NK-92 treated with Interleukin-12 subunit alpha and Interleukin-12 subunit beta, amount 100 ng/mL, for 24 hours (cell line): ENCODE results near the gene NIPAL4.
"Not testable (repeated sequence)": the region's sequence is repeated elsewhere in the genome, so short reads cannot be mapped to it uniquely, and the experiment has no call there.

Experiments used
- DNase-seq: peaks from one replicate; lab custom pipeline; 2025; lab: John Stamatoyannopoulos, UW

Gene NIPAL4

DNA sequence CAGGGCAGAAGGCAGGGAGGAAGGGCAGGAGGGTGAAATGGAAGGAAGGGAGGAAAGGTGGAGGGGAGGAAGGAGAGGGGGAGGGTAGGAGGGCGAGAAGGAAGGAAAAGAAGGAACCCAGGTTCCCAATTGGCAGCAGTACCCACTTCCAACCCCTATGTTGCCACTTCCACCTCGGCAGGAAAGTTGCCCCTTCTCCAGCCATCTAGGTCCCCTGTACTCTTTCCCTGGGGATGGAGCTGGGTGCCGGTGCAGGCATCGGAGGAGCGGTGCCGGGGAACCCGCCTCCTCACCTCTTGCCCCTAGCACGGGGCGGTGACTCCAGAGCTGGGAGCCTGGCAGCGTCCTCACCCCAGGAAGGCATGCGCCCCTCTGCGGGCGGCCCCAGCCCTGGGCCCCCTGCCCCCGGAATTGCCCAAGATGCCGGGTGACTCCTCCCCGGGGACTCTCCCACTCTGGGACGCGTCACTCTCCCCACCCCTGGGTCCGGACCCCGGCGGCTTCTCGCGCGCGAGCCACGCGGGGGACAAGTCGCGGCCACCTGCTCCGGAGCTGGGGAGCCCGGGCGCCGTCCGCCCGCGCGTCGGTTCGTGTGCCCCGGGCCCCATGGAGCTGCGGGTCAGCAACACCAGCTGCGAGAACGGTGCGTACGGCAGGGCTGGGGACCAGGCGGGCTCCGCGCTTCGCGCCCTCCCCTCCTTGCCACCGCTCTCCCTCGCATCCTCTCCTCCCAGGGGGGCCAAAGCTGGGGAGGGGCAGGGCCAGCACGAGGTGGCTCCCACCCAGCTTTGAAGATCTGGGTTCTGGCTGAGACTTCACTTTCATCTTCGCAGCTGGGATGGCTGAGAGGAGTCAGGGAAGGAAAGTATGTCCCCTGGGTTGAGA, at the start of gene NIPAL4:
NIPAL4 (plus strand) TSS at position 499 of the 885 bp plus-strand sequence; CDS start at position 607, 108 bp downstream.
- no peak for DNase-seq

- DNase-seq, result no peak
Observed at GRCh38 chr5:157415838-157416237, 44.2 kb upstream of the NIPAL4 start.

GRCh38 chr5:157419521-157419920, 40.5 kb upstream of the NIPAL4 start:
- DNase-seq, result not testable (repeated sequence)

GRCh38 chr5:157429920-157430319, 30.1 kb upstream of the NIPAL4 start:
- not testable (repeated sequence) for DNase-seq

DNA sequence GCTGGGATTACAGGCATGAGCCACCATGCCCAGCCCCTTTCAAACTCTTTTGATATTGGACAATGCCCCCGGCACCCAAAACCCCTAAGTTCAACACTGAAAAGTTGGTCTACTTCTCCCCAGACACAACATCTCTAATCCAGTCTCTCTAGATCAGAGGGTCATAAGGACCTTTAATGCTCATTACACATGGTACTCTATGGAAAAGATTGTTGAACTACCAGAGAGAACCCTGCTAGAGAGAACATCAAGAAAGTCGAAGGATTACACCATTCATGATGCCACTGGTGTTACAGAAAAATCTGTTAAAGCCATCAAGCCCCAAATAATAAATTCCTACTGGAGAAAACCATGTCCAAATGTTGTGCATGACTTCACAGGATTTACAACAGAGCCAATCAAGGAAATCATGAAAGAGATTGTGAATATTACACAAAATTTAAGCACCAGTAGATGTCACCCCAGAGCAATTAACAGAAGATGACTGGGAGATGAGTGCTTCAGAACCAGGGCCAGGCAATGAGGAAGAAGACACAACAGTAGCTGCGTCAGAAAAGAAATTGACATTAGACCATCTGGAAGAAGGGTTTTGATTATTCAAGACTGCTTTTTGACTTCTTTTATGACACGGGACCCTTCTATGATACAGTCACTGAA, 28.3 kb upstream of the NIPAL4 start:
- DNase-seq, result peak; percentile 7

DNA sequence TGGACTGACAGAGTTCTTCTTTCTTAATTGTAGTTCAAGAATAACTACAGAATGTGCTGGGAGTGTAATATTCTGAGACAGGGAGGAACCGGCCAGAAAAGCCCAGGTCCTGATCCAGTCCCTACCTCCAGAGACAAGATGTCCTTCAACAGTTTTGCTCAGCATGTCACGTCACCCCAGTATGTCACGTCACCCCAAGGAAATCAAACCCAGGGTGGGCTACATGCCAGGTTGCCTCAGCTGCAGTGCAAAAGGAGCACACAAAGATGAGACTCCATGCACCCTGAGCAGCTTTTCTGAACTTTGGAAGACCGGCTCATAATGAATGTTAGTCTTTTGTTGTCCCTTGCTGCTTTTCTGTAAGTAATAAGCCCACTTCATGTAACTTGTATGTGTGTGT, 25.9 kb upstream of the NIPAL4 start:
- no peak for DNase-seq

DNA sequence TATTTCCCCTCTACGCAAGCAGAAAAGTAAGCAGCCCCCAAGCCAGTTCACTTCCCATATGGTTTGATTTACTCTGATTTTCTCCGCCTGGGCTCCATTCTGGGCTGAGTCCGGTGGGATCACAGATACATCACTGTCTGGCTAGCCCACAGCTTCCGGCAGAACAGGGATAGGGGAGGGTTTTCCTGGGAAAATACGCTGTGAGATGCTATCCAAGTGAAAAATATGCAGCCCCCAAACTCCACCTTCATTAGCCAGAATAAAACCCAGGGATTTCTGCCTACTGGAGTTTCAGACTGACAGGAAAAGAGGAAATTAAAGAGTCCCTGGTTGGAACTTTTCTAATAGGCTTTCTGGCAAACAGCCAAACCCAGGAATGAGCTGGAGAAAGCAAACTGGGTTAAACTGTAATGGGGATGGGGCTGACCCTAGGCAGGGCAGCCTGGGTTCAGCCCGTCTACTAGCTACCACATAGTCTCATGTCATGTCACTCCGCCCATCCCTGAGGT, 16.9 kb upstream of the NIPAL4 start:
- no peak for DNase-seq

GRCh38 chr5:157444224-157444623, 15.8 kb upstream of the NIPAL4 start:
- DNase-seq, result no peak

DNA sequence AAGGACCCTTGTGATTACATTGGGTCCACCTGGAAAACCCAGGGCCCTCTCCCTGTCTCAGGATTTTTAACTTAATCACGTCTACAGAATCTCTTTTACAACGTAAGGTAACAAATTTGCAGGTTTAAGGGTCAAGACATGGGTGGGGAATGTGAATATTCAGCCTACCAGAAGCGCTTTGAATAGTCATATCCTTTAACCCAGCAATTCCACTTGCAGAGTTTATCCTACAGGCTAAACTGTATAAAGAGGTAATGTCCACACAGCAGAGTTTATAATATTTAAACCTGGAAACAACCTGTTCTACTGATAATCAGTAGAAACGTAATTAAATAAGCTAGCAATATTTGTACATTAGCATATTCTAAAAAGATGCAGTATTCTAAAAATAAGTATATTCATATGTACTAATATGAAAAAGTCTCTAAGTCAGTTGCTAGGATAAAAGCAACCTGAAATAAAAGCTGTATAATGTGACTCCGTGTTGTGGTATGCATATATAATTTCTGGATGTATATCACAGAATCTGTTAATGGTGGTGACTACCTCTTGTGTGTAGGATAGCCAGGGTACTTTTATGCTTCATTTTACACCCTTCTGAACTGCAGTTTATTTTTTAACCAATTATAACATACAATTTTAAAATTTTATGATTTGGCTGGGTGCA, 14.1 kb upstream of the NIPAL4 start:
- no peak for DNase-seq

DNA sequence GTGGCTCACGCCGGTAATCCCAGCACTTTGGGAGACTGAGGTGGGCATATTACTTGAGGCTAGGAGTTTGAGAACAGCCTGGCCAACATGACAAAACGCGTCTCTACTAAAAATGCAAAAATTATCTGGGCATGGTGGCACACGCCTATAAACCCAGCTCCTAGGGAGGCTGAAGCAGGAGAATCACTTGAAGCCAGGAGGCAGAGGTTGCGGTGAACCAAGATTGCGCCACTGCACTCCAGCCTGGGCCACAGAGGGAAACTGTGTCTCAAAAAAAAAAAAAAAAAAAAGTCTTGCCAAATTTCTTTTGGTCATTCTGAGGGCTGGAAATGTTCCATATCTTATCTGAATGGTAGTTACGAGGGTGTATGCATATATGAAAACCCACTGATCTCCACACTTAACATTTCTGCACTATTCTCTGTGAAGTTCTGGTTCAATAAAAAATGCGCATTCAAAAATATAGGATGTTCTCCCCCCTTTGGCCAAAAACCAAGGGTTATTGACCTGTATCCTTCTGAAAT, 13.5 kb upstream of the NIPAL4 start:
- DNase-seq, result no peak

DNA sequence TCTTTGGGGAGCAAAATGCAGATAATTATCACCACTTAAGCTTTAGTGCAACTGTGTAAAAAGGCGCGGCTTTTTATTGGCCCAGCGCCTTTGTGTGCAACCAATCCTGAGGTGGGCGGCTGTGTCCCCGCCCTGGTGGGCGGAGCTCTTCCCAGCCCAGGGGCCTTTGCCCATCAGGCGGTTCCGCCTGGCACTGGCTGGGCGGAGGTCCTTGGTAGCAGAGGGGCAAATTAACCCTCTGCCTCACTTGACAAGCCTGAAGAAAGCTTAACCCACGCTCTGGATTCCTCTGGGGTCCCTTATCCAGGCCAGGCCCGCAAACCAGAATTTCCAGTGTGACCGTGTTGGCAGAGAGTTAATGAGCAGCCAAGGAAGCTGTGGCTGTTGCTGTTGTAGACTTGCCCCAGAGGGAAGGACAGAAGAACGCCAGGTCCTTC, 12.8 kb upstream of the NIPAL4 start:
- no peak for DNase-seq

GRCh38 chr5:157449011-157449723, 10.8 kb upstream of the NIPAL4 start:
- DNase-seq, result no peak

DNA sequence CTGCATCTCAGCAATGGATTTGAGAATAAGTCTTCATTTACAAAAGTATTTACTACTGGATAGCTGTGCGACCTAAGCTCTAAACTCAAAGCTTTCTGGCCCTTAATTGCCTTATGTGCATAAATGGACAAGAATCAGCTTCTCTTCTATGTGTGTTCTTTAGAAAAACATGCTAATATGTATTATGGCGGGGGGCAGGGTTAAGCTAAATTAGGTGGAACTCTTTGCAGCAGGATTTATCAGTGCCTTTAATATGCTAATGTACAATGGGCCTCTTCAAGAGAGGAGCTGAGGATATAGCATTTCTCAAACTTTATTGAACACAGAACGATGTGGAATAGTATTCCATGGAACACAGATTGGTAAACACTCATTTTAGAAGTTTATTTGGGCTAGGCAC, 10.0 kb upstream of the NIPAL4 start:
- DNase-seq, result no peak

GRCh38 chr5:157451806-157452205, 8.2 kb upstream of the NIPAL4 start:
- no peak for DNase-seq

GRCh38 chr5:157454273-157454672, 5.7 kb upstream of the NIPAL4 start:
- no peak for DNase-seq

GRCh38 chr5:157455057-157455456, 5.0 kb upstream of the NIPAL4 start:
- no peak for DNase-seq

DNA sequence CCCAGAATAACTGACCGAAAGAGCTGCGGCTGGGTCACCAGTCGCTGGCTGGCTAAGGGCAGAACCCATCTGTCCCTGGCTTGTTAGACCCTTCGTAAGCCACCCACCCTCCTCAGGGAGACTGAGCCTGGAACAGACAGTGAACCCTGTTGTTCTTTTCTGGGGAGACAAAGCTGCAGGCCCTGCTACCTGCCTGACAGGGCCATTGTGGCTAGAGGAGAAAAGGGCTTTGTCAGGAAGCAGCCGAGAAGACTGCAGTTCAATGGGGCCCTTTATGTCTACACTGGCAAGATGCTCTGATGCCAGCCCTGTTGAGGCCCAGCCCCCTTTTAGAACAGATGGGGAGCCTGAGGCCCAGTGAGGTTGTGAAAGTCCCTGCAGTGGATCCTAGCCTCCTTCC, 3.7 kb upstream of the NIPAL4 start:
- no peak for DNase-seq

GRCh38 chr5:157457391-157457790, 2.6 kb upstream of the NIPAL4 start:
- no peak for DNase-seq

GRCh38 chr5:157458835-157459234, 1.2 kb upstream of the NIPAL4 start:
- no peak for DNase-seq

DNA sequence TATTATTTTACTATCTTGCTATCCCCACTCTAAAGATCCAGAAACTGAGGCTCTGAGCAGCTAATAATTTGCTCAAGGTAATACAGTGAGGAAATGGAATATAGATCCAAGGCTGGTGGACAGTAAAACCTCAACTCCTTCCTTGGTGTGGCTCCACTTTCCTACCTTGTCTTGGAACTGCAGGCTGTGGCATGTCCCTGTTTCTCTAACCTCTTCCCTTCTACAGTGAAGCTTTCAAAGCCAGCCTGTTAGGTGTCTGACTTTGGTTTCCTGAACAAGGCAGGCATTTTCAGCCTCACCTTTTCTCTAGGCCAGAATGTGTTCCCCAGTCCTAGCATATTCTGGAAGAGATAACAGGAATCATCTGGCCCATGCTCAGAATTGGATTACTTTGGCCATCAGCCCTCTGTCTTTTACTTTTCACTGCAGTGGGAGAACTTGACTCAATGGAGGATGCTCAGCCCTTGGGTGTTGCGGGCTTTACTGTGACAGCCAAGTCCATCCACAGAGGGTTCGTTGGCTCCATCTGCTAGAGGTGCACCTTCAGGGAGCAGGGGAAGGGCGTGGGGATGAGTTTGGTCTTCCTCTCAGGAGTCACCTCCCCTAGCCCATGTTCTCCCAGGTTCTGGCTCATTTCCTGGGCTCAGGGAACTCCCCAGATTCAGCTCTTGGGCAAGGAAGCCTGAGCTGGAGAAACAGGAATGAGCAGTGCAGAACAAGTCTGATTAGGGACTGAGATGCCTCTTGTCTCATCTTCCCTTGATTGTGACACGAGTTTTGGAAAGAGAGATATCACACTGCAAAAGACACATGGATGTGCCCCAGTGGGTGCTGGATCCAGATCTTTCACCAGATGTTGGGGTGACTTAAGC, 1.1 kb downstream of the NIPAL4 start:
- DNase-seq, result no peak

DNA sequence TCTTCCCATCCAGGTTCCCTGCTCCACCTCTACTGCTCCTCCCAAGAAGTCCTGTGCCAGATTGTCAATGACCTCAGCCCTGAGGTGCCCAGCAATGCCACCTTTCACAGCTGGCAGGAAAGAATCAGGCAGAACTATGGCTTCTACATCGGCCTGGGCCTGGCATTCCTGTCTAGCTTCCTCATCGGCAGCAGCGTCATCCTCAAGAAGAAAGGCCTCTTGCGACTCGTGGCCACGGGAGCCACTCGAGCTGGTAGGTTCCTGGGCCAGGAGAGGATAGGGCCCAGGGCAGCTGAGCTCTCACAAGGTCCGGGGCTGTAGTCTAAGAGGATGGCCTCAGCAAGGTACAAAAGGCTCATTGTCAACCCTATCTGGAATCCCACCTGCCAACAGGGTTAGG, 3.1 kb downstream of the NIPAL4 start:
- no peak for DNase-seq
